Effector memory CD8-positive, alpha-beta T cell (primary cell): ENCODE measurements around the gene PDPK1.
A peak's percentile ranks its signal among the peaks of the same experiment; 100 is the strongest.
"Not testable (repeated sequence)": the region's sequence is repeated elsewhere in the genome, so short reads cannot be mapped to it uniquely, and the experiment has no call there.

Source experiments
- ATAC-seq: fragments of 150-1000 bp; cut with Tn5 transposase; replicated peaks from 2 replicates; pipeline ENCODE4 v1.10.0; 2021; ENCODE audit warnings: mild to moderate bottlenecking, moderate library complexity
- DNase-seq, 3 experiments: peaks; one replicate each; pipeline ENCODE4 v3.0.0; 2021
- H3K27ac Mint-ChIP-seq, 2 donors: one replicate each; pipeline ENCODE4 v1.8.0; 2022; ENCODE audit warnings: mild to moderate bottlenecking in 2 of 2, mixed read lengths in 2 of 2, moderate library complexity in 2 of 2
- H3K27me3 Mint-ChIP-seq, 2 donors: one replicate each; pipeline ENCODE4 v1.8.0; 2022; ENCODE audit warnings: mixed read lengths in 2 of 2
- H3K36me3 Mint-ChIP-seq: one replicate; pipeline ENCODE4 v1.8.0; 2022; ENCODE audit warnings: mild to moderate bottlenecking, moderate library complexity, mixed read lengths; ENCODE audit not compliant: insufficient read depth
- H3K4me1 Mint-ChIP-seq, 2 donors: one replicate each; pipeline ENCODE4 v1.8.0; 2022; ENCODE audit warnings: low read depth in 2 of 2, mixed read lengths in 2 of 2
- H3K4me3 Mint-ChIP-seq, 2 donors: one replicate each; pipeline ENCODE4 v1.8.0; 2022; ENCODE audit warnings: mild to moderate bottlenecking in 2 of 2, mixed read lengths in 2 of 2, moderate library complexity in 2 of 2
- H3K9me3 Mint-ChIP-seq, 2 donors: one replicate each; pipeline ENCODE4 v1.8.0; 2022; ENCODE audit warnings: mixed read lengths in 2 of 2

Gene PDPK1

DNA sequence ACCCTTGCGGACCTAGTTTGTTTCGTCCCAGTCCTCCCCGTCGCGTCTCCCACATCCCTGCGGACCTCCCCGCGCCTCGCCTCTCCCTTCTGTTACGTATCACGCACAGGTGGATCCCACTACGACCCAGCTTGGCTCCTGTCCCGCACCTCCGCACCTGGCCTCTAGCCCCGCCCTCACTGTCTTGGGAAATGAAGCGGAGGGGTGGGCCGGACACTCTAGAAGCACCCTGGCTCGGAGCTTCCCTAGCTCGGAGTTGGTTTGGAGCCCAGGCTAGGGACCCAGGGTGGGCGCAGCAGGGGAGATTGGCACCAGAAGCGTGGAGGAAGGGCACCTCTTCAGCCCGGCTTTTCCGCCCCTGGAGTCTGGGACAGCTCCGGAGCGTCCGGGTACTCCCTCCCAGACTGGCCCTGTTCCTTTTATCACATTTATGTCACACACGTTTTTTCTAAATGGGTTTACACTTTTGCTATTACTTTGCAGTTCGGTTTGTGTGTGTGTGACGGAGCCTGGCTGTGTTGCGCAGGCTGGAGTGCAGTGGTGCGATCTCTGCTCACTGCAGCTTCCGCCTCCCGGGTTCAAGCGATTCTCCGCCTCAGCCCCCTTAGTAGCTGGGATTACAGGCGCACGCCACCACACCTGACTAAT is 5.2 kb upstream of the PDPK1 start:
- no peaks in the 10 kb centered on the region for H3K9me3 Mint-ChIP-seq

DNA sequence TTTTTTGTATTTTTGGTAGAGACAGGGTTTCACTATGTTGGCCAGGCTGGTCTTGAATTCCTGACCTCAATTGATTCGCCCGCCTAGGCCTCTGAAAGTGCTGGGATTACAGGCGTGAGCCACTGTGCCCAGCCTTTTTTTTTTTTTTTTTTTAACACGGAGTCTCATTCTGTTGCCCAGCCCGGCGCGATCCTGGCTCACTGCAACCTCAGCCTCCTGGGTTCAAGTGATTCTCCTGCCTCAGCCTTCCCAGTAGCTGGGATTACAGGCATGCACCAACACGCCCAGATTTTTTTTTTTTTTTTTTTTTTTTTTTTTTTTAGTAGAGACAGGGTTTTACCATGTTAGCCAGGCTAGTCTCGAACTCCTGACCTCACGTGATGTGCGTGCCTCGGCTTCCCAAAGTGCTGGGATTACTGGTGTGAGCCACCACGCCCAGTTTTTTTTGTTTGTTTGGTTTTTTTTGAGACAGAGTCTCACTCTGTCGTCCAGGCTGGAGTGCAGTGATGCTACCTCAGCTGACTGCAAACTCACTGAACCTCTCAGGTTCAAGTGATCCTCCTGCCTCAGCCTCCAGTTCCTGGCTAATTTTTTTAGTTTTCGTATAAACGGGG is 4.6 kb upstream of the PDPK1 start:
- H3K9me3 Mint-ChIP-seq, DNase-seq, H3K27me3 Mint-ChIP-seq, ATAC-seq: not testable (repeated sequence)
- Mint-ChIP-seq H3K27ac (peak overlapping the region; percentile 98 to 99), H3K4me3 (peak overlapping the region; percentile 96 to 98), H3K4me1 (peaks cover 19 to 27% of the 10 kb centered on the region in 2 donors), H3K36me3 (peaks cover 81% of the 10 kb centered on the region)

More for the DNA sequence above, 5.2 kb upstream of the PDPK1 start:
- Mint-ChIP-seq H3K27me3 (no peaks in the 10 kb centered on the region), H3K4me1 (peaks cover 19 to 27% of the 10 kb centered on the region in 2 donors), H3K27ac (peak overlapping the region; percentile 98 to 99), H3K4me3 (peak overlapping the region; percentile 96 to 98), H3K36me3 (peaks cover 83% of the 10 kb centered on the region)
- ATAC-seq (peak; percentile 34), DNase-seq (peak; percentile 59 to 69 (median 62))

GRCh38 chr16:2533912-2534311 is 3.9 kb upstream of the PDPK1 start:
- Mint-ChIP-seq H3K36me3 (peaks cover 79% of the 10 kb centered on the region), H3K4me1 (peaks cover 23 to 30% of the 10 kb centered on the region in 2 donors), H3K27ac (peak overlapping the region; percentile 90 to 98), H3K9me3 (no peaks in the 10 kb centered on the region), H3K27me3 (no peaks in the 10 kb centered on the region), H3K4me3 (peak overlapping the region; percentile 59 to 98)
- ATAC-seq (no peak), DNase-seq (no peak)

GRCh38 chr16:2534335-2534734 is 3.5 kb upstream of the PDPK1 start:
- Mint-ChIP-seq H3K27ac (peak overlapping the region in 1 of 2 donors; percentile 90), H3K36me3 (peaks cover 77% of the 10 kb centered on the region), H3K4me3 (peak overlapping the region; percentile 59 to 98), H3K4me1 (peaks cover 24 to 31% of the 10 kb centered on the region in 2 donors)
- not testable (repeated sequence) for ATAC-seq, DNase-seq, H3K27me3 Mint-ChIP-seq, H3K9me3 Mint-ChIP-seq

- H3K27ac Mint-ChIP-seq: peak overlapping the region in 1 of 2 donors; percentile 6
- no peak for DNase-seq
- no peaks in the 10 kb centered on the region for H3K27me3 Mint-ChIP-seq
- H3K4me1 Mint-ChIP-seq: peaks cover 30 to 39% of the 10 kb centered on the region in 2 donors
- no peaks in the 10 kb centered on the region for H3K9me3 Mint-ChIP-seq
- H3K4me3 Mint-ChIP-seq: peak overlapping the region; percentile 6 to 78
- H3K36me3 Mint-ChIP-seq: peaks cover 64% of the 10 kb centered on the region
- no peak for ATAC-seq
Measured at GRCh38 chr16:2535625-2536013, 2.2 kb upstream of the PDPK1 start.

DNA sequence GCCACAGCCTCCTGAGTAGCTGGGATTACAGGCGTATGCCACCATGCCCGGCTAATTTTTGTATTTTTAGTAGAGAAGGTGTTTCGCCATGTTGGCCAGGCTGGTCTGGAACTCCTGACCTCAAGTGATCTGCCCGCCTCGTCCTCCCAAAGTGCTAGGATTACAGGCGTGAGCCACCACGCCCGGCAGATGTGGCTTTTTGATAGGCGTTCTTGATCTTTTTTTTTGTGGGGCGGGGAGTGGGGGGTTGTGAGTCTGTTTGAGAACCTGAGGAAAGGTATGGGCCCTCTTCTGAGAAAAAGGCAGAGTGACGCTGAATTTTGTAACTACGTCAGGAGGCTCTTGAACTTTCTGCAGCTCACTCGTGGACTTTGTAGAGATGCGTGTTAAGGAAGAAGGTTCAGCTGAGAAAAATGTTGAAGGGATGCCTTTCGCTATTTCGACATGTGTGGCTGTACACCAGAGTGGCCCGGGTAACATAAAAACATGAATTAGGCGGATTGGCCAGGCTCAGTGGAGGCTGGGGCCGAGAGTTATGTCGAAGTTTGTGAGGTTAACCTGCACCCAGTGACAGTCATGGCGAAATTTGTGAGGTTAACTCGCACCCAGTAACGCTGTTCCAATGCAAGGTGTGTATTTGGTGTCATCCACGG is 1.5 kb downstream of the PDPK1 start:
- not testable (repeated sequence) for H3K9me3 Mint-ChIP-seq, H3K27me3 Mint-ChIP-seq, ATAC-seq, H3K27ac Mint-ChIP-seq, DNase-seq
- H3K4me1 Mint-ChIP-seq: peaks cover 24 to 35% of the 10 kb centered on the region in 2 donors
- H3K4me3 Mint-ChIP-seq: peak overlapping the region; percentile 77 to 82
- peaks cover 36% of the 10 kb centered on the region for H3K36me3 Mint-ChIP-seq

DNA sequence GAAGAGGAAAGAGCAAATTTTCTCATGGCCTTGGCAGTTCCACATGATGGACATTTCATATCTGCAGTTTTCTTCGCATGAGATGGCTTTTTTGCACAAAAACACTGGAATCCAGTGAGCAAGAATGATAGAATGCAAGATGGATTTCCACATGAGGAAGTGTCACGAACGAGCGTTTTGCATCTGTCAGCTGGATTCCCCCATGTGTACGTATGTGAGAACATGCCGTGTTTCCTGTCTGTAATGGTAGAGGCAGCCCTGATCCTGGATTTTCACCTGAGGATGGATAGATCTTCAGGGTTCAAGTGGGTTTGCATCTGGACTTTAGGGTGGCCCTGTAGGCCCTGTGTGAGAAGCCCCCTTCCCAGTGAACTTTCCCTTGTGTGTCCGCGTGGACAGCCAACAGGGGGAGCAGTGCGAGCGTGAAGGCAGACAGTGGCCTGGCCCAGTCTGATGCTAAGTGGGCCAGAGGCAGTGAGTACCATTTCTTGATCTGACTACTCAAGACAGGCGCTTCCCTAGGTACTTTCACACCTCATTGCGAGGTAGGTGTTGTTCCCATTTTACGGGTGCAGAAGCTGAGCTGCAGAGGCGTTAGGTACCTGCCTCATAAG is 2.1 kb downstream of the PDPK1 start:
- Mint-ChIP-seq H3K4me1 (peaks cover 26 to 35% of the 10 kb centered on the region in 2 donors), H3K36me3 (peaks cover 43% of the 10 kb centered on the region), H3K27ac (peak overlapping the region in 1 of 2 donors; percentile 73), H3K4me3 (peak overlapping the region; percentile 77 to 82)
- DNase-seq: peak in 1 of 3 experiments; percentile 41
- not testable (repeated sequence) for H3K27me3 Mint-ChIP-seq, H3K9me3 Mint-ChIP-seq, ATAC-seq

DNA sequence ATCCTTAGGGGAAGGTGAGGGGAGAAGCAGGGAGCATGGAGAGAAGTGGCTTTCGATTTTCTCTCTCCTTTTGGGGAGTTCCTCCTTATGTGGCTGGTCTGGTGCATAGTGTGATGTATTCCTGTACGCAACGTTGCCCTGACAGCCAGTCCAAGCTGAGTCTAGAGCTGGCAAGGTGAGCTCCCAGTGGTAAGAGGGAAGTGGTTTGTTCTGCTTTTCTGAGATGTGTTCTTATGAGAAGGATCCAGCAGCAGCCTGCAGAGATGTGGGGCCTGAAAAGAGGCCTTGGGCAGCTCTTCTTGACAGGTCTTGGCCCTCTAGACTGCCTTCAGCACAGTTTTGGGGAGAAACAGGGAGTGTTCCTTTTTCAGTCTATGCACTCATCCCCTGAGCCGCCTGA is 3.1 kb downstream of the PDPK1 start:
- Mint-ChIP-seq H3K4me3 (peak overlapping the region; percentile 77 to 82), H3K36me3 (peaks cover 46% of the 10 kb centered on the region), H3K27ac (peak overlapping the region; percentile 73 to 82), H3K4me1 (peaks cover 26 to 40% of the 10 kb centered on the region in 2 donors)
- not testable (repeated sequence) for DNase-seq, H3K27me3 Mint-ChIP-seq, H3K9me3 Mint-ChIP-seq, ATAC-seq

DNA sequence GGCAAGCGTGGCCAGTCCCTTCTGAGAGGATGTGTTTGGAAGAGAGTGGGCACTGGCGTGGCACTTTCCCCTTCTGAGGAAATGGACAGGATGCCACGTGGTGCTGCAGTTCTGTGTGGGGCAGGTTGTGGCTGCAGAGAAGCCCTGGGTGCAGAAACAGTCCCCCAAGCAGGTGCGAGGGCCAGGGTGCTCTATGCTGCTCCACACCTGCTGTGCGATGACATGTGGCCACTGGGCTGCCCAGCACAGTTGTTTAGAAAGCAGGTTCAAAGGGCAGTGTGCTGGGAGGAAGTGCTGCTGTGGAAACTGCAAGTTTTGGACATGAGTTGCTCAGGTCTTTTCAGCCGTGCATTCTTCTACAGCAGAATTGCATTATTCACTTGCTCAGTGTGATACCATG is 3.6 kb downstream of the PDPK1 start:
- H3K27me3 Mint-ChIP-seq, DNase-seq, H3K9me3 Mint-ChIP-seq, ATAC-seq: not testable (repeated sequence)
- Mint-ChIP-seq H3K4me1 (peaks cover 26 to 39% of the 10 kb centered on the region in 2 donors), H3K27ac (peak overlapping the region; percentile 73 to 82), H3K36me3 (peaks cover 43% of the 10 kb centered on the region), H3K4me3 (peak overlapping the region; percentile 77 to 82)

- ATAC-seq, H3K27me3 Mint-ChIP-seq, H3K27ac Mint-ChIP-seq, H3K9me3 Mint-ChIP-seq, H3K4me3 Mint-ChIP-seq, DNase-seq: not testable (repeated sequence)
- H3K4me1 Mint-ChIP-seq: peaks cover 24 to 31% of the 10 kb centered on the region in 2 donors
- peaks cover 25% of the 10 kb centered on the region for H3K36me3 Mint-ChIP-seq
Measured at GRCh38 chr16:2543771-2544170, 6.0 kb downstream of the PDPK1 start.

DNA sequence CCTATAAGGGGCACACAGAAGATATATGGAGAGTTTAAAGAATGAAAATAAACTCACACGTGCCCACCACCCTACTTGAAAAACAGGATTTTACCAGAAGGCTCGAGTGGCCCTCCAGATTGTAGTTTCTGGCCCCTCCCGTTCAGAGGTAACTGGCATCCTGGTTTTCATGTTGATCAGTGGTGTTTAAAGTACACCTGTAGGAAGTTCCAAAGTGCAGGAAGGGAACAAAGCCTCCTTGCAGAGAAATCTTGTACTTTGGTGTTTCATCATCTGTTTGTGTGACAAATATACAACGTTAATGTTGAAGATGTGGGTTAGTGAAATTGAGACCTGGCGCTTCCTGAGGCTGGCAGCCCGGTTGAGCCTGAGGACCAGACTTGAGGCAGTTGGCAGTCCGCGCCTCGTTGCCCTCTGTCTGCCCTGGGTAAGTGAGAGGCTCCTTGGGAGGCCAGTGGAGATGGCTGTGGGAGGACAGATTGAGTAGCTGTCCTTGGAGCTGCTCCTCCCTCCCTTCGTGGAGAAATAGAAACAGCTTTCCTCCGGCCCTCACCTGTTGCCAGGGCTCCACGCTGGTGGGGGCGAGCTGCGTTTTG is 12.6 kb downstream of the PDPK1 start:
- DNase-seq, ATAC-seq, H3K36me3 Mint-ChIP-seq, H3K27ac Mint-ChIP-seq, H3K4me3 Mint-ChIP-seq, H3K4me1 Mint-ChIP-seq, H3K27me3 Mint-ChIP-seq, H3K9me3 Mint-ChIP-seq: not testable (repeated sequence)

DNA sequence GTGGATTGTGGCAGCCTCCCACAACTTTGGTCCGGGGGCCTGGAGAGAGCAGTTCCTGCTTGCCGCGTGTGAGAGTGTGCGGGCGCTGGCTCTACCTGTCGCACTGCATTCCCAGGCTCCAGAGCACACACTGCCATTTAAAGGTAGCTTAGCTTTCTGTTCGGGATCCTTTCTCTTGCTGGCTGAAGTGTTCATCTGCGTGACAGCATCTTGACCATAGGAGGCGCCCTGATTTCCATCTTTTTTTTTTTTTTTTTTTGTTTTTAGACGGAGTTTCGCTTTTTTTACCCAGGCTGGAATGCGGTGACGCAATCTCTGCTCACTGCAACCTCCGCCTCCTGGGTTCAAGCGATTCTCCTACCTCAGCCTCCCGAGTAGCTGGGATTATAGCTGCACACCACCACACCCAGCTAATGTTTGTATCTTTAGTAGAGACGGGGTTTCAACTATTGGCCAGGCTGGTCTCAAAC is 13.6 kb downstream of the PDPK1 start:
- H3K27ac Mint-ChIP-seq, H3K4me1 Mint-ChIP-seq, DNase-seq, H3K36me3 Mint-ChIP-seq, H3K9me3 Mint-ChIP-seq, H3K27me3 Mint-ChIP-seq, ATAC-seq, H3K4me3 Mint-ChIP-seq: not testable (repeated sequence)
